ENCODE results near the gene BCAT1. TPM values are rescaled to one million over a fixed set of nuclear protein-coding genes. Genes with fewer than 3 reads are reported as not detected.

BCAT1 gene
- total and polyA plus RNA-seq, 2 of the 8 experiments (the other 6 are each of a cell fraction or from before 2014, with no cell fraction given), result 19.7 to 263 TPM

DNA sequence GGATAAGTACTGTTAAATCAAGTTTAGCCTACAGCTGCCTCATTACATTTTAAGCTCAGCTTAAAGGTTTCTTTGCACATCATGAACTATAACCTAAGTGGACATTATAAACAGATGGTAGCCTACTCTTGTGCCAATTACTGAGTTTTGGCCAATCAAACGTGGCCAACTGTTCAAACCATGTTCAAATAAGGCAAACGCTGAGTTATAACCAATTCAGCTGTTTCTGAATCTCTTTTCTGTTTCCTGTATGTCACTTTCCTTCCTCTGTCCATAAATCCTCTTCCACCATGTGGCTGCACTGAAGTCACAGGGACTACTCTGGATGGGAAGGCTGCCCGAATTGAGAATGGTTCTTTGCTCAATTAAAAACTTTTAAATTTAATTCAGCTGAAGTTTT is 98.4 kb downstream of the BCAT1 start:
- TF ChIP-seq NANOG (IDR thresholded peaks at IDR 0.05; ENCODE audit: insufficient read depth, low read depth, low read length, poor library complexity, severe bottlenecking) (no peak), SIN3A (conservative IDR thresholded peaks at IDR 0.05 in 1 of 2, IDR thresholded peaks at IDR 0.05 in 1 of 2; ENCODE audit: low read depth in 1 of 2, low read length in 2 of 2) (no peak), POLR2AphosphoS5 (IDR thresholded peaks at IDR 0.05; ENCODE audit: low read depth, low read length) (no peak), MAX (IDR thresholded peaks at IDR 0.05) (no peak), GTF2F1 (IDR thresholded peaks at IDR 0.05; ENCODE audit: borderline replicate concordance, low read depth, low read length) (no peak), ZNF274 (IDR thresholded peaks at IDR 0.05; ENCODE audit: borderline replicate concordance, extremely low read depth, low read length) (no peak), RAD21 (IDR thresholded peaks at IDR 0.05 in 1 of 2, conservative IDR thresholded peaks at IDR 0.05 in 1 of 2; ENCODE audit: low read depth in 2 of 2, low read length in 2 of 2) (no peak), POU5F1 (IDR thresholded peaks at IDR 0.05; ENCODE audit: low read depth, low read length) (no peak), SRF (IDR thresholded peaks at IDR 0.05; ENCODE audit: low read depth, low read length) (no peak), KDM5A (IDR thresholded peaks at IDR 0.05; ENCODE audit: low read length) (no peak)
- Histone ChIP-seq H2BK12ac (ENCODE audit: low read depth, low read length) (no peak overlapping the region), H3K79me1 (ENCODE audit: low read depth, low read length) (no peaks in the 10 kb centered on the region; the same call in 1 of the 2 replicates), H3K4ac (replicated peaks; ENCODE audit: insufficient read length, low read depth, low read length) (no peak overlapping the region), H3K56ac (replicated peaks; ENCODE audit: insufficient read length, low read depth, low read length) (no peak overlapping the region), H2BK5ac (ENCODE audit: low read depth, low read length) (no peak overlapping the region), H3K18ac (ENCODE audit: extremely low read depth, low read length) (no peak overlapping the region), H3K4me3 (ENCODE audit: extremely low read depth in 1 of 4, insufficient read depth in 2 of 4, low read depth in 3 of 4, low read length in 4 of 4) (no peak overlapping the region), H2AK5ac (ENCODE audit: low read depth, low read length) (no peak overlapping the region), H2BK20ac (ENCODE audit: low read length) (no peak overlapping the region), H3K4me2 (ENCODE audit: insufficient read depth in 1 of 2, low read depth in 2 of 2, low read length in 2 of 2) (no peak overlapping the region), H3K27me3 (replicated peaks in 1 of 4; ENCODE audit: control insufficient read depth in 3 of 4, extremely low read depth in 1 of 4, insufficient read depth in 3 of 4, low read length in 3 of 4) (no peaks in the 10 kb centered on the region), H3K23ac (ENCODE audit: insufficient read length) (no peak overlapping the region), H4K91ac (replicated peaks; ENCODE audit: insufficient read length, low read length) (no peak overlapping the region), H3K14ac (ENCODE audit: insufficient read length) (no peak overlapping the region), H4K20me1 (replicated peaks in 1 of 2; ENCODE audit: control insufficient read depth in 1 of 2, insufficient read depth in 2 of 2, low read length in 2 of 2) (peaks cover 0 to 4% of the 10 kb centered on the region in 2 experiments), H4K8ac (ENCODE audit: extremely low read depth, insufficient read depth, low read length) (no peak overlapping the region), H2BK15ac (ENCODE audit: low read length) (no peak overlapping the region), H3K9me3 (ENCODE audit: insufficient read depth in 2 of 2, low read depth in 1 of 2, low read length in 1 of 2) (no peaks in the 10 kb centered on the region), H2BK120ac (replicated peaks; ENCODE audit: low read depth, low read length) (no peak overlapping the region), H3K23me2 (ENCODE audit: low read depth, low read length) (no peaks in the 10 kb centered on the region), H3K79me2 (ENCODE audit: control insufficient read depth in 1 of 2, insufficient read depth in 2 of 2, low read length in 2 of 2) (peaks cover 0 to 3% of the 10 kb centered on the region in 2 experiments; a peak in 1 of 4 replicates), H4K5ac (ENCODE audit: insufficient read length, low read depth, low read length) (no peak overlapping the region), H2AFZ (ENCODE audit: low read length) (no peak overlapping the region), H3K27ac (ENCODE audit: low read depth, low read length) (no peak overlapping the region), H3K9ac (replicated peaks in 1 of 4; ENCODE audit: extremely low read depth in 1 of 4, low read depth in 3 of 4, low read length in 3 of 4) (no peak overlapping the region), H3K36me3 (ENCODE audit: control insufficient read depth in 2 of 4, insufficient read depth in 4 of 4, low read length in 3 of 4) (peaks cover 9 to 18% (median 12%) of the 10 kb centered on the region in 4 experiments; a peak in 7 of 8 replicates), H3K4me1 (replicated peaks in 1 of 4; ENCODE audit: control insufficient read depth in 3 of 4, insufficient read depth in 4 of 4, low read length in 3 of 4) (peaks cover 0 to 2% (median 0%) of the 10 kb centered on the region in 4 experiments; a peak in 2 of 7 replicates)
- ChIA-PET POLR2A (ENCODE audit: partially characterized antibody) (interaction anchor here (1.0 to 2.4 kb wide), 3 partner anchors 10 to 96 kb away, joined by 3 to 9 read pairs (median 4); no protein-coding TSS in a partner anchor), CTCF (ENCODE audit: partially characterized antibody) (interaction anchor here (1.1 to 1.8 kb wide), 2 partner anchors 12 to 57 kb away, joined by 3 read pairs; no protein-coding TSS in a partner anchor)
- WGBS, 2 experiments (ENCODE audit: extremely low coverage in 1 of 2, insufficient coverage in 1 of 2, insufficient read length in 1 of 2, insufficient replicate concordance in 2 of 2, low coverage in 1 of 2, low lambda C conversion rate in 2 of 2, missing lambda C conversion rate in 1 of 2), result 83% methylated on average over 3 of the region's 3 CpGs; no CpG with 5 or more reads in 1 of the 2 experiments
- DNase-seq (ENCODE audit: low read depth in 1 of 2, low spot score in 2 of 2), result no peak
- no peak for FAIRE-seq

Measured in H1 (cell line).